ENCODE data around the gene FARP1. TPM values are rescaled to one million over a fixed set of nuclear protein-coding genes. Genes with fewer than 3 reads are reported as not detected.

Gene FARP1
- total and polyA plus RNA-seq, 2 of the 8 experiments (the other 6 are each of a cell fraction or from before 2014, with no cell fraction given), result 24.7 to 104 TPM

- Histone ChIP-seq H2BK12ac (ENCODE audit: low read depth, low read length) (no peak overlapping the region), H3K79me1 (ENCODE audit: low read depth, low read length) (peaks cover 10% of the 10 kb centered on the region), H3K14ac (ENCODE audit: insufficient read length) (no peak overlapping the region), H3K23me2 (ENCODE audit: low read depth, low read length) (peaks cover 2% of the 10 kb centered on the region; the same call in 1 of the 2 replicates), H4K5ac (ENCODE audit: insufficient read length, low read depth, low read length) (no peak overlapping the region), H3K79me2 (ENCODE audit: control insufficient read depth in 1 of 2, insufficient read depth in 2 of 2, low read length in 2 of 2) (peaks cover 0 to 8% of the 10 kb centered on the region in 2 experiments; a peak in 1 of 4 replicates), H3K4ac (replicated peaks; ENCODE audit: insufficient read length, low read depth, low read length) (no peak overlapping the region), H2BK15ac (ENCODE audit: low read length) (no peak overlapping the region), H2BK120ac (replicated peaks; ENCODE audit: low read depth, low read length) (no peak overlapping the region), H3K4me3 (ENCODE audit: extremely low read depth in 1 of 4, insufficient read depth in 2 of 4, low read depth in 3 of 4, low read length in 4 of 4) (no peak overlapping the region), H3K56ac (replicated peaks; ENCODE audit: insufficient read length, low read depth, low read length) (no peak overlapping the region), H4K91ac (replicated peaks; ENCODE audit: insufficient read length, low read length) (no peak overlapping the region), H3K4me2 (ENCODE audit: insufficient read depth in 1 of 2, low read depth in 2 of 2, low read length in 2 of 2) (no peak overlapping the region), H2AK5ac (ENCODE audit: low read depth, low read length) (no peak overlapping the region), H3K36me3 (ENCODE audit: control insufficient read depth in 2 of 4, insufficient read depth in 4 of 4, low read length in 3 of 4) (peaks cover 0 to 14% (median 5%) of the 10 kb centered on the region in 4 experiments; a peak in 5 of 8 replicates), H2BK5ac (ENCODE audit: low read depth, low read length) (no peak overlapping the region), H3K4me1 (replicated peaks in 1 of 4; ENCODE audit: control insufficient read depth in 3 of 4, insufficient read depth in 4 of 4, low read length in 3 of 4) (no peaks in the 10 kb centered on the region; a peak in 1 of 7 replicates), H3K23ac (ENCODE audit: insufficient read length) (no peak overlapping the region), H4K20me1 (replicated peaks in 1 of 2; ENCODE audit: control insufficient read depth in 1 of 2, insufficient read depth in 2 of 2, low read length in 2 of 2) (peaks cover 0 to 3% of the 10 kb centered on the region in 2 experiments), H3K9ac (replicated peaks in 1 of 4; ENCODE audit: extremely low read depth in 1 of 4, low read depth in 3 of 4, low read length in 3 of 4) (no peak overlapping the region), H2AFZ (ENCODE audit: low read length) (no peak overlapping the region), H3K18ac (ENCODE audit: extremely low read depth, low read length) (no peak overlapping the region), H2BK20ac (ENCODE audit: low read length) (no peak overlapping the region), H3K27ac (ENCODE audit: low read depth, low read length) (no peak overlapping the region), H3K27me3 (replicated peaks in 1 of 4; ENCODE audit: control insufficient read depth in 3 of 4, extremely low read depth in 1 of 4, insufficient read depth in 3 of 4, low read length in 3 of 4) (no peaks in the 10 kb centered on the region), H4K8ac (ENCODE audit: extremely low read depth, insufficient read depth, low read length) (no peak overlapping the region), H3K9me3 (ENCODE audit: insufficient read depth in 2 of 2, low read depth in 1 of 2, low read length in 1 of 2) (no peaks in the 10 kb centered on the region)
- FAIRE-seq (no peak), DNase-seq (ENCODE audit: low read depth in 1 of 2, low spot score in 2 of 2) (no peak)
- POLR2A ChIA-PET (ENCODE audit: partially characterized antibody), result no interaction called here
- CTCF ChIA-PET (ENCODE audit: partially characterized antibody), result interaction anchor here (0.6 to 1.9 kb wide), 3 partner anchors 13 to 316 kb away, joined by 4 to 8 read pairs (median 7); no protein-coding TSS in a partner anchor
- whole genome bisulfite sequencing, 2 experiments (ENCODE audit: extremely low coverage in 1 of 2, insufficient coverage in 1 of 2, insufficient read length in 1 of 2, insufficient replicate concordance in 2 of 2, low coverage in 1 of 2, low lambda C conversion rate in 2 of 2, missing lambda C conversion rate in 1 of 2), result 92% methylated on average over 2 of the region's 2 CpGs; no CpG with 5 or more reads in 1 of the 2 experiments
- no peak for TF ChIP-seq CREB1 (IDR thresholded peaks at IDR 0.05)
- no peak for TF ChIP-seq TEAD4 (IDR thresholded peaks at IDR 0.05; ENCODE audit: low read depth, low read length)
- TF ChIP-seq SP2 (IDR thresholded peaks at IDR 0.05; ENCODE audit: low read length), result no peak
- TF ChIP-seq TAF7 (optimal IDR thresholded peaks at IDR 0.05; ENCODE audit: borderline replicate concordance, low read depth, low read length), result no peak
- TF ChIP-seq POLR2A (IDR thresholded peaks at IDR 0.05; ENCODE audit: control extremely low read depth in 1 of 2, low read depth in 2 of 2, low read length in 2 of 2), result no peak
- TF ChIP-seq ASH2L (IDR thresholded peaks at IDR 0.05; ENCODE audit: low read length), result no peak
- TF ChIP-seq TCF12 (IDR thresholded peaks at IDR 0.05; ENCODE audit: low read depth, low read length), result no peak
- TF ChIP-seq SRF (IDR thresholded peaks at IDR 0.05; ENCODE audit: low read depth, low read length), result no peak
- TF ChIP-seq POU5F1 (IDR thresholded peaks at IDR 0.05; ENCODE audit: low read depth, low read length), result no peak
- TF ChIP-seq HDAC6 (IDR thresholded peaks at IDR 0.05; ENCODE audit: low read depth, low read length), result no peak
- TF ChIP-seq POLR2AphosphoS5 (IDR thresholded peaks at IDR 0.05; ENCODE audit: low read depth, low read length), result no peak
- TF ChIP-seq GABPA (IDR thresholded peaks at IDR 0.05; ENCODE audit: borderline replicate concordance, insufficient read depth, low read length), result no peak
- TF ChIP-seq KDM1A (IDR thresholded peaks at IDR 0.05; ENCODE audit: borderline replicate concordance, low read length), result no peak
- no peak for TF ChIP-seq FOSL1 (IDR thresholded peaks at IDR 0.05; ENCODE audit: insufficient read depth, low read depth, low read length)
- TF ChIP-seq RBBP5 (IDR thresholded peaks at IDR 0.05; ENCODE audit: borderline replicate concordance, low read depth, low read length), result no peak
- no peak for TF ChIP-seq HDAC2 (IDR thresholded peaks at IDR 0.05; ENCODE audit: borderline replicate concordance in 1 of 2, low read depth in 2 of 2, low read length in 2 of 2)
Observed at GRCh38 chr13:98364647-98365046, 221.8 kb downstream of the FARP1 start.

Measured in H1 (cell line).